IPS DF 6.9 (cell line): ENCODE measurements around the gene LCNL1.
"Not testable (repeated sequence)": the region's sequence is repeated elsewhere in the genome, so short reads cannot be mapped to it uniquely, and the experiment has no call there.

Experiments used
- DNase-seq: peaks from one replicate; pipeline ENCODE4 v3.0.0-alpha.2; 2013; ENCODE audit warnings: low read depth, low spot score
- H3K27ac ChIP-seq: one replicate; pipeline ENCODE4 v1.5.1; 2013; ENCODE audit warnings: low read length, control low read depth
- H3K27me3 ChIP-seq: 2 replicates; pipeline ENCODE4 v1.6.1; 2013; ENCODE audit warnings: mild to moderate bottlenecking, low read length; ENCODE audit not compliant: control insufficient read depth, insufficient read depth
- H3K36me3 ChIP-seq: 2 replicates; pipeline ENCODE4 v1.6.1; 2013; ENCODE audit warnings: low read length; ENCODE audit not compliant: control insufficient read depth, insufficient read depth
- H3K4me1 ChIP-seq: 2 replicates; pipeline ENCODE4 v1.6.1; 2013; ENCODE audit warnings: low read length; ENCODE audit not compliant: control insufficient read depth, insufficient read depth
- H3K4me3 ChIP-seq: 2 replicates; pipeline ENCODE4 v1.5.1; 2013; ENCODE audit warnings: mild to moderate bottlenecking, low read length
- H3K9me3 ChIP-seq: 2 replicates; pipeline ENCODE4 v1.6.1; 2013; ENCODE audit warnings: low read length, inconsistent platforms; ENCODE audit not compliant: control insufficient read depth, insufficient read depth
- WGBS: extraction: QIAGEN DNeasy Blood & Tissue Kit; methylation state at CpG from one replicate; pipeline ENCODE4 v1.1.7; 2013; ENCODE audit warnings: mixed read lengths, missing lambda C conversion rate; ENCODE audit not compliant: insufficient read length, insufficient coverage; 5-methylcytosine and 5-hydroxymethylcytosine counted together

The LCNL1 gene

DNA sequence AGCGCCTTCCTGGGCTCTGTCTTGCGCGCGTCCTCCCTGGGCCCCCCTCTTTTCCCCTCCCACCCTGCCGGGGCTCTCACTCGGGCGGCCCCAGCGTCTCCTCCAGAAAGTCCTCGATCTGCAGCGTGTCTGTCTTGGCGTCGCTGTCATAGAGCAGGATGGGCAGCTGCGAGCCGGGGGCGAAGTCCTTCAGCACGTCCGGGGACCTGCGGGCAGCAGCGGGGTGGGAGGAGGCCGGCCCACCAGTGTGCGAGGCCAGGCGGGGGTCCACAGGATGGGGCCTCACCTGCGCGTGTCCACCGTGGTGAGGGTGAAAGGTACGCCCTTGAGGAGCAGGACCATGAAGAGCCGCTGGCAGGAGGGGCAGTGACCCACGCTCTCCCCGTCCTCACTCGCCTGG lies 12.6 kb downstream of the LCNL1 start:
- Histone ChIP-seq H3K27ac (no peak overlapping the region), H3K9me3 (no peaks in the 10 kb centered on the region), H3K4me3 (no peak overlapping the region), H3K4me1 (peaks cover 18% of the 10 kb centered on the region), H3K36me3 (no peaks in the 10 kb centered on the region; the same call in 1 of the 2 replicates), H3K27me3 (no peaks in the 10 kb centered on the region; the same call in 1 of the 2 replicates)
- DNase-seq, result no peak
- no CpG with 5 or more reads among the region's 30 CpGs for WGBS

DNA sequence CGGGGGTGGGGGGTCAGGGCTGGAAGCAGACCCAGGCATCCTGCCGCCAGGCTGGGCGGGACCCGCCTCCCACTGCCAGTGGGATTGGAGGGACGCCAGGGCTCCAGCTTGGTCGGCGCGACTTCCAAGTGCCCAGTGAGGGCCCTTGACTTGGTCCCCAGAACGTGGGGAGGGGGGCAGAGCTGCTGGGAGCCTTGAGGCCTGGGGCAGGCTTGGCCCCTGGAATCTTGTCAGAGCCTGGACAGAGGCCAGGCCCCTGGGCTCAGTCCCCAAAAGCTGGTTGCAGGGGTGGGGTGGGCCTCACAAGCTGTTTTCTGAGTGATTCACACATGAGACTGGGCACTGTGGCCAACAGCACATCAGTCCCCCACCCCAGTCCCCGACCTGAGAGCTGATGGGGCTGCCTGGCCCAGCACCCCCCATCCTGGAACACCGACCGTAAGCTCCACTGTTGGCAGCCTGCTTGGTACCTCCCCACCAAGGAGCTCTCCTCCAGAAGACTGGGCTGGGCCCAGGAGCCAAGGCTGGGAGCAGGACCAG lies 13.0 kb downstream of the LCNL1 start:
- H3K27ac ChIP-seq, result no peak overlapping the region
- no peaks in the 10 kb centered on the region; the same call in 1 of the 2 replicates for H3K36me3 ChIP-seq
- no CpG with 5 or more reads among the region's 12 CpGs for WGBS
- H3K4me1 ChIP-seq, result peaks cover 18% of the 10 kb centered on the region
- DNase-seq, result no peak
- H3K27me3 ChIP-seq, result no peaks in the 10 kb centered on the region; the same call in 1 of the 2 replicates
- H3K9me3 ChIP-seq, result no peaks in the 10 kb centered on the region
- H3K4me3 ChIP-seq, result no peak overlapping the region

DNA sequence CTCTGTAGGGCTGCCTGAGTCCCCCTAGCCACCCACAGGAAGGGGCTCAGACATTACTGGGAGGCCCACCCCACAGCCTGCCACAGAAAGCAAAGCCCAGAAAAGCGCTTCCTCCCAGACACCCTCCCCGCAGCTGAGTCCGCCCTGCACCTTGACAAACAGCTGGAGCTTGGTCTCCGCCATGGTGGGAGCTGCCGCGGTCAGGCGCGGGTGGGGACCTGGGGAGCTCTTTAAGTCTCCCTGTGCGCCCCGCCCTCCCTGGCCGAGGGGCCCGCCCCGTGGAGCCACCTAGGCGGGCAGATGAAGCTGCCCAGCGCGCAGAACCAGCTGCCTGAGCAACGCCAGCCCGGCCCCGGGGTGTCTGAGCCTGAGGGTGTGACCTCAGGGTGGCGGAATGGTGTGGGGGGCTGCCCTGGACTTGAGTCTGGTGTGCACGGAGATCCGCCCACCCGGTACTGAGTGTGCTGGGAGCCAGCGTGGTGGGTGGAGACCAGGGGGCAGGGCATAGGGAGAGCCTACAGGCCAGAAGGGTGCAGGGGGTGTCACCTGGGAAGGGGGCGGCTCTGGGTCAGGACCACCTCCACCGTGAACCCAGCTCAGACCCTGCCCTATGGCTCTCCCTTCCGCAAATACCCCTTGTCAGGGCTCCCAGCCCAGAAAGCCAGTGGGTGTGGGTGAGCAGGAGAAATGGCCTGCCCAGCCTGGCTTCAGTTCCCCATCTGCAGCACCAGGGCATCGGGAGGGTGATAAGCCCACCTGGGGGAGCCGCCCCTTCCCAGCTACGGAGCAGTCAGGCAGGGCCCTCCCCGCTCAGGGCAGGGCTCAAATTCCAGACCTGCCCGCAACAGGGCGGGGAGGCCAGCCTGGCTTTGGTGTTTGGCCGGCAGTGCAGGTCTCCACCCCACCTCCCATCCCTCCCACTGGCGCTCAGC lies 13.8 kb downstream of the LCNL1 start, which contains the start of gene CLIC3:
TSS of gene CLIC3 (minus strand) at position 208 of the 932 bp plus-strand sequence. CDS start at position 183, 25 bp downstream.
- Histone ChIP-seq H3K4me1 (peaks cover 18% of the 10 kb centered on the region), H3K4me3 (no peak within 1 kb of the TSS), H3K36me3 (no peaks in the 10 kb centered on the region; the same call in 1 of the 2 replicates), H3K27ac (no peak within 1 kb of the TSS), H3K9me3 (no peaks in the 10 kb centered on the region), H3K27me3 (no peaks in the 10 kb centered on the region; the same call in 1 of the 2 replicates)
- no peak for DNase-seq
- no CpG with 5 or more reads among the region's 35 CpGs for WGBS

DNA sequence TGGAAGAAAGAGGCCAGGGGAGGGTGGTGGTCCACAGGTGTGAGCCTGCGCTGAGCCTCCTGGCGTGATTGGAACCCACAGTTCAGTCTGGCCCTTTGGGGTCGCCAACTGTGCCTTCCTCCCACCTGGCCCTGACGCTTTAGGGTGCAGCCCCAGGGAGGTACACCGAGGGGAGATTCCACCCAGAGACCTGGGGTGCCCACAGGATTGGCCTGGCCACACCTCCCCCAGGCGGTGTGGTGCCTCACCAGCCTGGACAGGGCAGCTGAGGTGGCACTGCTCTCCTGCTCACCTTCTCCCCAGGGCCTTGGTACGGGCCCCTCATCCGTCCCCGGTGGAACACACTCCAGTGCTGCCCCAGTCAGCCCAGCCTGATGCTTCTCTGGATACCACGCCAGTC lies 14.6 kb downstream of the LCNL1 start:
- Histone ChIP-seq H3K9me3 (no peaks in the 10 kb centered on the region), H3K4me1 (peaks cover 18% of the 10 kb centered on the region), H3K4me3 (no peak overlapping the region), H3K27me3 (no peaks in the 10 kb centered on the region; the same call in 1 of the 2 replicates), H3K36me3 (no peaks in the 10 kb centered on the region; the same call in 1 of the 2 replicates), H3K27ac (no peak overlapping the region)
- no CpG with 5 or more reads among the region's 10 CpGs for WGBS
- no peak for DNase-seq

DNA sequence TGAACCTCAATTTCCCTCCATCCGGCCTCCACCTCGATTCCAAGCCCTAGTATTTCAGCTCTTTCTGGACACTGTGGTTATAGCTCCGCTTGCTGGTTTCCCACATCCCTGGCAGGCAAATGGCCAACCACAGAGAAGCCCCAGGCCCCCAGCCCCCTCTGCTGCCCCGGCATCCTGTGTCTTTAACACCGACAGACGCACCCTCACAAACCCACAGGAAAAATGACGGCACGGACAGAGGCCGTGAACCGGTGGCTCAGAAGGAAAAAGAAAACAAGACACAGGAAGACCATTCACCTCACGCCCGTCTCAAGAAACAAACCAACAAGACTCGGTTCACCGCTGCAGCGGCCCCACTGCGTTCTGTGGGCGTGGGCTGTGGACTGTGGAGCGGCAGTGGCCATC lies 15.0 kb downstream of the LCNL1 start:
- H3K9me3 ChIP-seq, result no peaks in the 10 kb centered on the region
- no peak for DNase-seq
- H3K27ac ChIP-seq, result no peak overlapping the region
- peaks cover 17% of the 10 kb centered on the region for H3K4me1 ChIP-seq
- no CpG with 5 or more reads among the region's 18 CpGs for WGBS
- no peaks in the 10 kb centered on the region; the same call in 1 of the 2 replicates for H3K36me3 ChIP-seq
- H3K27me3 ChIP-seq, result no peaks in the 10 kb centered on the region; the same call in 1 of the 2 replicates
- H3K4me3 ChIP-seq, result no peak overlapping the region

DNA sequence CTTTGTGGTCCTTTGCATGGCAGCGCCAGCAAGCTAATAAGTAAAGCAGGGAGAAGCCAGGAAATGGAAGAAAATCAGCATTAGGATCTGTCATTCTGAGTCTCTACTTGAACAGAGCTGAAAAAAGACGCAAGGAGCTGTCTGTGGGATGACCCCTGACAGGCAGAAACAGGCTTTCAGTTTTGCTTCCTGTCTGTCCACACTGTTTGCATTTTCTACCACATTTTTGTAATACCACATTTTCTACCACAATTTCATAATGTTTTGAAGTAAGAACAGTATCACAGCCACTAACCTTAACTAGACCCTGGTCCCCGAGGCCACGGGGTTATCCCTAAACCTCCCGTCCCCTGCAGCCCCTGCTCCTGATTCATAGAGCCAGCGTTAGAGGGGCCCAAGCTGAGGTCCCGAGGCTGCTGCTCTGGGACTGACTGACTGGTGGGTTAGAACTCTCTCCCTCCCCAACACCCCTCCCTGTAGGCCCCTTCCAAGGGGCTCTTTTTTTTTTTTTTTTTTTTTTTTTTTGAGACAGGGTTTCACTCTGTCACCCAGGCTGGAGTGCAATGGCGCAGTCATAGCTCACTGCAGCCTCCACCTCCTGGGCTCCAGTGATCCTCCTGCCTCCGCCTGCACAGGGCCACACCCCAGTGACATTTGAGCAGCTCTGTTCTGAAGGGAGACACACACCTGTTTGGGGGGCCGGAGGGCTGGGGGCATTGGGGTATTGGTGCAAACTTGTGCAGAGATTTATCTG lies 17.6 kb downstream of the LCNL1 start:
- H3K9me3 ChIP-seq, result no peaks in the 10 kb centered on the region
- peaks cover 11% of the 10 kb centered on the region for H3K4me1 ChIP-seq
- H3K4me3 ChIP-seq, result no peak overlapping the region
- no CpG with 5 or more reads among the region's 10 CpGs for WGBS
- H3K27me3 ChIP-seq, result no peaks in the 10 kb centered on the region; the same call in 1 of the 2 replicates
- H3K27ac ChIP-seq, result no peak overlapping the region
- H3K36me3 ChIP-seq, result no peaks in the 10 kb centered on the region
- no peak for DNase-seq

DNA sequence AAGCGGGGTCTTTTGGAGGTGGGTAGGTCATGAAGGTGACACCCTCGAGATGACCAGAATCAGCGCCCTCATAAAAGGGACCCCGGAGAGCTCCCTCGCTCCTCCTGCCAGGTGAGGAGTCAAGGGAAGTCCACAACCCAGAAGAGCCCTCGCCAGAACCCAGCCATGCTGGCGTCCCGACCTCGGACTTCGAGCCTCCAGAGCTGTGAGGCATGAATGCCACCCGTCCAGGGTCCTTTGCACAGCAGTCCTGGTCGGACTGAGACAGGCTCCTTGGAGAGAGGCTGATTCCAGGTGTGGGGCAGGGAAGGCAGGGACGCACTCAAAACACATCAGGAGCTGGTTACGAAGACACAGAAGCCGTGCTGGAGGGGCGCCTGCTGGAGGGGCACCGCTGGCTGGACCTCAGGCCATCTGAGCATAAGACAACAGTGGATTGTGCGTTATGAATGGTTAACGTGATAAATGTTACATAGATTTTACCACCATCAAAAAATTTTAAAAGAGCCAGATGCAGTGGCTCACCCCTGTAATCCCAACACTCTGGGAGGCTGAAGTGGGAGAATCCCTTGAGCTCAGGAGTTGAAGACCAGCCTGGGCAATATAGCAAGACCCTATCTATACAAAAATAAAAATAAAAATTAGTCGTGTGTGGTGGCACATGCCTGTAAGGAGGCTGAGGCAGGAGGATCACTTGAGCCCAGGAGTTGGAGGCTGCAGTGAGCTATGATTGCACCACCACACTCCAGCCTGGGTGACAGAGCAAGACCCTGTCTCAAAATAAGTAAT lies 19.3 kb downstream of the LCNL1 start:
- Histone ChIP-seq H3K4me1 (peaks cover 5% of the 10 kb centered on the region), H3K9me3 (no peaks in the 10 kb centered on the region), H3K27ac (no peak overlapping the region), H3K27me3 (no peaks in the 10 kb centered on the region), H3K4me3 (no peak overlapping the region), H3K36me3 (no peaks in the 10 kb centered on the region)
- DNase-seq, result no peak
- WGBS, result no CpG with 5 or more reads among the region's 20 CpGs

DNA sequence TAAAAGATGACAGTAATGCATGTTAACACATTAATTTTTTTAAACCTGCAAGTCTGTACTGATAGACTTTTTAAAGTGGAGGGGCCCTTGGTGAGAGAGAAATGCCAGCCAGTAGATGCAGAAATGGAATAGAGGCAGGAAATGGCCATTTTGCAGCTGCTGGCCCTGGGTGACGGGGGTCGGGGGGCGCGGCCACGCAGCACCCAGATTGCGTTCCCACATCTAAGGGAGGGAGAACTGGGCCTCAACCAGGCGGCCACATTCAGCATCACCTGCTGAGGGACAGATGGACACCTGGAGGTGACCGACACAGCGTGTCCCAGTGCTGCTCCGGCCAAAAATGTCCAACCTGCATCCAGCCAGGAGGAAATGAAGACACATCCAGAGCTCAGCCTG lies 19.9 kb downstream of the LCNL1 start:
- Histone ChIP-seq H3K4me1 (no peaks in the 10 kb centered on the region), H3K9me3 (no peaks in the 10 kb centered on the region), H3K27ac (no peak overlapping the region), H3K27me3 (no peaks in the 10 kb centered on the region), H3K4me3 (no peak overlapping the region), H3K36me3 (no peaks in the 10 kb centered on the region)
- DNase-seq, result no peak
- WGBS, result no CpG with 5 or more reads among the region's 10 CpGs

DNA sequence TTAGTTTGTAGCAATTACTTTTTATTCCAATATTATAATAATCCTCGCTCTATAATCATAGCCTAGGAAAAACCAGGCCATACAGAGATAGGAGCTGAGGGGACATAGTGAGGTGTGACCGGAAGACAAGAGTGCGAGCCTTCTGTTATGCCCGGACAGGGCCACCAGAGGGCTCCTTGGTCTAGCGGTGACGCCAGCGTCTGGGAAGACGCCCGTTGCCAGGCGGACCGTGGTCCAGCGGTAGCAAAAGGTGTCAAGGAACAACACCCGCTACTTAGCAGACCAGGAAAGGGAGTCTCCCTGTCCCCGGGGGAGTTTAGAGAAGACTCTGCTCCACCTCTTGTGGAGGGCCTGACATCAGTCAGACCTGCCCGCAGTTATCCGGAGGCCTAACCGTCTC lies 21.5 kb downstream of the LCNL1 start:
- H3K27me3 ChIP-seq, H3K4me3 ChIP-seq, H3K4me1 ChIP-seq, H3K36me3 ChIP-seq, H3K27ac ChIP-seq, DNase-seq, H3K9me3 ChIP-seq: not testable (repeated sequence)
- WGBS, result no CpG with 5 or more reads among the region's 17 CpGs
